ENCODE measurements around the gene STARD9.
A peak's percentile ranks its signal among the peaks of the same experiment; 100 is the strongest.

The STARD9 gene

DNA sequence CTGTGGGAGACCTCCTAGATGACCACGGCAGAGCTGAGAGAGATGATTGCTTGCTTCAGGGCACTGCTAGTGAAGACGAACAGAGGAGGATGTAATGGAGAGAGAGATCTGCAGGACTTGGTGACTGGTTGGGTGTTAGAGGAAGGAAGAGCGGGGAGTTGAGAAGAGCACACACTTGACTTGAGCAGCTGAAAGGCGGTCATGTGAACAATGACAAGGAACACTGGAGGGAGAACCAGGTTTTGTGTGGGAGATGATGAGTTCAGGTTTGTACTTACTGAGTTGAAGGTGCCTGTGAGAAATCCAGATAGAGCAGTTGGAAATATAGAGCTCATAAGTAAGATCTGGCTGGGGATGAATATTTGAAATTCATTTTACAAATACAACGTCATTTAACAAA is 121.2 kb downstream of the STARD9 start:
- DNase-seq, result no peak
- no peak overlapping the region for H3K4ac ChIP-seq (ENCODE audit: low read depth in 1 of 2, low read length in 2 of 2)
- H3K23ac ChIP-seq (ENCODE audit: low read length in 2 of 2), result no peak overlapping the region
- H3K79me1 ChIP-seq (replicated peaks; ENCODE audit: low read length, poor library complexity, severe bottlenecking), result peaks cover 2% of the 10 kb centered on the region
- no peak overlapping the region for H2AK5ac ChIP-seq (ENCODE audit: low read length, severe bottlenecking)
- peaks cover 46 to 64% of the 10 kb centered on the region in 2 experiments for H3K36me3 ChIP-seq (ENCODE audit: control insufficient read depth in 1 of 2, insufficient read depth in 2 of 2, low read depth in 1 of 2, low read length in 2 of 2)
- H3K4me3 ChIP-seq (ENCODE audit: insufficient read depth in 1 of 2, low read depth in 1 of 2, low read length in 2 of 2), result no peak overlapping the region
- H3K4me2 ChIP-seq (ENCODE audit: low read length, poor library complexity, severe bottlenecking), result no peak overlapping the region
- H4K8ac ChIP-seq (ENCODE audit: low read length), result no peak overlapping the region
- no peaks in the 10 kb centered on the region for H3K9me3 ChIP-seq (ENCODE audit: control insufficient read depth, low read length)
- H2AFZ ChIP-seq (ENCODE audit: low read depth, low read length), result no peak overlapping the region
- H2BK15ac ChIP-seq (ENCODE audit: low read depth, poor library complexity, severe bottlenecking), result no peak overlapping the region
- H3K14ac ChIP-seq (ENCODE audit: low read length in 2 of 2), result no peak overlapping the region
- H3K9ac ChIP-seq (ENCODE audit: low read length), result no peak overlapping the region
- WGBS, result 95% methylated on average over 4 of the region's 5 CpGs
- H3K27me3 ChIP-seq (ENCODE audit: control insufficient read depth in 1 of 2, insufficient read depth in 1 of 2, low read length in 2 of 2), result no peaks in the 10 kb centered on the region
- no peak overlapping the region for H2BK5ac ChIP-seq (ENCODE audit: low read depth, low read length, poor library complexity, severe bottlenecking)
- no peak overlapping the region for H3K18ac ChIP-seq (ENCODE audit: low read depth in 1 of 2, low read length in 2 of 2)
- no peak overlapping the region for H2BK12ac ChIP-seq (ENCODE audit: low read length in 2 of 2)
- no peak overlapping the region for H2BK120ac ChIP-seq (ENCODE audit: low read depth, low read length)
- no peak overlapping the region for H3K27ac ChIP-seq (ENCODE audit: low read length, poor library complexity, severe bottlenecking)
- no peaks in the 10 kb centered on the region for H3K4me1 ChIP-seq (ENCODE audit: control insufficient read depth, insufficient read depth, low read depth, low read length)
- no peak overlapping the region for H4K91ac ChIP-seq (ENCODE audit: low read length)

GRCh38 chr15:42704492-42704926 is 129.1 kb downstream of the STARD9 start:
- DNase-seq, result peak; percentile 72
- Histone ChIP-seq H2AK5ac (ENCODE audit: low read length, severe bottlenecking) (no peak overlapping the region), H2BK12ac (ENCODE audit: low read length in 2 of 2) (peak overlapping the region in 1 of 2 experiments; percentile 7), H3K4ac (ENCODE audit: low read depth in 1 of 2, low read length in 2 of 2) (no peak overlapping the region), H4K8ac (ENCODE audit: low read length) (peak overlapping the region; percentile 12), H2BK5ac (ENCODE audit: low read depth, low read length, poor library complexity, severe bottlenecking) (no peak overlapping the region), H3K27ac (ENCODE audit: low read length, poor library complexity, severe bottlenecking) (no peak overlapping the region), H4K91ac (ENCODE audit: low read length) (no peak overlapping the region), H2AFZ (ENCODE audit: low read depth, low read length) (no peak overlapping the region), H3K23ac (ENCODE audit: low read length in 2 of 2) (no peak overlapping the region), H3K9ac (ENCODE audit: low read length) (no peak overlapping the region), H3K4me3 (ENCODE audit: insufficient read depth in 1 of 2, low read depth in 1 of 2, low read length in 2 of 2) (no peak overlapping the region), H3K4me1 (ENCODE audit: control insufficient read depth, insufficient read depth, low read depth, low read length) (no peaks in the 10 kb centered on the region), H3K9me3 (ENCODE audit: control insufficient read depth, low read length) (no peaks in the 10 kb centered on the region), H2BK120ac (ENCODE audit: low read depth, low read length) (no peak overlapping the region), H3K79me1 (replicated peaks; ENCODE audit: low read length, poor library complexity, severe bottlenecking) (peaks cover 10% of the 10 kb centered on the region), H3K36me3 (ENCODE audit: control insufficient read depth in 1 of 2, insufficient read depth in 2 of 2, low read depth in 1 of 2, low read length in 2 of 2) (peaks cover 8 to 14% of the 10 kb centered on the region in 2 experiments), H3K14ac (ENCODE audit: low read length in 2 of 2) (no peak overlapping the region), H3K18ac (ENCODE audit: low read depth in 1 of 2, low read length in 2 of 2) (no peak overlapping the region), H3K27me3 (ENCODE audit: control insufficient read depth in 1 of 2, insufficient read depth in 1 of 2, low read length in 2 of 2) (no peaks in the 10 kb centered on the region), H3K4me2 (ENCODE audit: low read length, poor library complexity, severe bottlenecking) (no peak overlapping the region), H2BK15ac (ENCODE audit: low read depth, poor library complexity, severe bottlenecking) (no peak overlapping the region)
- 46% methylated on average over 4 of the region's 4 CpGs for WGBS

GRCh38 chr15:42705336-42705735 is 129.9 kb downstream of the STARD9 start:
- H4K91ac ChIP-seq (ENCODE audit: low read length), result no peak overlapping the region
- no peaks in the 10 kb centered on the region for H3K4me1 ChIP-seq (ENCODE audit: control insufficient read depth, insufficient read depth, low read depth, low read length)
- H2BK15ac ChIP-seq (ENCODE audit: low read depth, poor library complexity, severe bottlenecking), result no peak overlapping the region
- no peaks in the 10 kb centered on the region for H3K9me3 ChIP-seq (ENCODE audit: control insufficient read depth, low read length)
- no peak for DNase-seq
- no peak overlapping the region for H2BK120ac ChIP-seq (ENCODE audit: low read depth, low read length)
- no peak overlapping the region for H2AFZ ChIP-seq (ENCODE audit: low read depth, low read length)
- no peak overlapping the region for H4K8ac ChIP-seq (ENCODE audit: low read length)
- no peak overlapping the region for H2BK12ac ChIP-seq (ENCODE audit: low read length in 2 of 2)
- H3K18ac ChIP-seq (ENCODE audit: low read depth in 1 of 2, low read length in 2 of 2), result no peak overlapping the region
- H2BK5ac ChIP-seq (ENCODE audit: low read depth, low read length, poor library complexity, severe bottlenecking), result no peak overlapping the region
- H3K9ac ChIP-seq (ENCODE audit: low read length), result no peak overlapping the region
- peaks cover 13% of the 10 kb centered on the region for H3K79me1 ChIP-seq (replicated peaks; ENCODE audit: low read length, poor library complexity, severe bottlenecking)
- H2AK5ac ChIP-seq (ENCODE audit: low read length, severe bottlenecking), result no peak overlapping the region
- H3K23ac ChIP-seq (ENCODE audit: low read length in 2 of 2), result no peak overlapping the region
- H3K4ac ChIP-seq (ENCODE audit: low read depth in 1 of 2, low read length in 2 of 2), result no peak overlapping the region
- 94% methylated on average over 4 of the region's 5 CpGs for WGBS
- H3K4me2 ChIP-seq (ENCODE audit: low read length, poor library complexity, severe bottlenecking), result no peak overlapping the region
- no peaks in the 10 kb centered on the region for H3K27me3 ChIP-seq (ENCODE audit: control insufficient read depth in 1 of 2, insufficient read depth in 1 of 2, low read length in 2 of 2)
- peaks cover 1 to 11% of the 10 kb centered on the region in 2 experiments for H3K36me3 ChIP-seq (ENCODE audit: control insufficient read depth in 1 of 2, insufficient read depth in 2 of 2, low read depth in 1 of 2, low read length in 2 of 2)
- no peak overlapping the region for H3K4me3 ChIP-seq (ENCODE audit: insufficient read depth in 1 of 2, low read depth in 1 of 2, low read length in 2 of 2)
- no peak overlapping the region for H3K27ac ChIP-seq (ENCODE audit: low read length, poor library complexity, severe bottlenecking)
- H3K14ac ChIP-seq (ENCODE audit: low read length in 2 of 2), result no peak overlapping the region

- Histone ChIP-seq H2BK12ac (ENCODE audit: low read length in 2 of 2) (no peak overlapping the region), H2BK120ac (ENCODE audit: low read depth, low read length) (no peak overlapping the region), H3K27me3 (ENCODE audit: control insufficient read depth in 1 of 2, insufficient read depth in 1 of 2, low read length in 2 of 2) (no peaks in the 10 kb centered on the region), H2AFZ (ENCODE audit: low read depth, low read length) (no peak overlapping the region), H3K27ac (ENCODE audit: low read length, poor library complexity, severe bottlenecking) (no peak overlapping the region), H3K4ac (ENCODE audit: low read depth in 1 of 2, low read length in 2 of 2) (no peak overlapping the region), H3K9me3 (ENCODE audit: control insufficient read depth, low read length) (no peaks in the 10 kb centered on the region), H3K4me1 (ENCODE audit: control insufficient read depth, insufficient read depth, low read depth, low read length) (no peaks in the 10 kb centered on the region), H3K23ac (ENCODE audit: low read length in 2 of 2) (no peak overlapping the region), H3K9ac (ENCODE audit: low read length) (no peak overlapping the region), H3K4me2 (ENCODE audit: low read length, poor library complexity, severe bottlenecking) (no peak overlapping the region), H3K4me3 (ENCODE audit: insufficient read depth in 1 of 2, low read depth in 1 of 2, low read length in 2 of 2) (no peak overlapping the region), H2BK15ac (ENCODE audit: low read depth, poor library complexity, severe bottlenecking) (no peak overlapping the region), H3K79me1 (replicated peaks; ENCODE audit: low read length, poor library complexity, severe bottlenecking) (peaks cover 14% of the 10 kb centered on the region), H2AK5ac (ENCODE audit: low read length, severe bottlenecking) (no peak overlapping the region), H2BK5ac (ENCODE audit: low read depth, low read length, poor library complexity, severe bottlenecking) (peak overlapping the region; percentile 19), H4K91ac (ENCODE audit: low read length) (no peak overlapping the region), H3K14ac (ENCODE audit: low read length in 2 of 2) (no peak overlapping the region), H3K18ac (ENCODE audit: low read depth in 1 of 2, low read length in 2 of 2) (no peak overlapping the region), H4K8ac (ENCODE audit: low read length) (no peak overlapping the region), H3K36me3 (ENCODE audit: control insufficient read depth in 1 of 2, insufficient read depth in 2 of 2, low read depth in 1 of 2, low read length in 2 of 2) (peaks cover 0 to 11% of the 10 kb centered on the region in 2 experiments)
- WGBS, result 100% methylated on average over 2 of the region's 2 CpGs
- DNase-seq, result no peak
Observed at GRCh38 chr15:42707068-42707467, 131.7 kb downstream of the STARD9 start.
